ENCODE measurements around the gene LY6G6F.

Gene LY6G6F

GRCh38 chr6:31742894-31743293 is 36.2 kb downstream of the LY6G6F start:
- no peak overlapping the region for H3K4me3 ChIP-seq (ENCODE audit: low read length)
- no peak for TF ChIP-seq EZH2phosphoT487 (IDR thresholded peaks at IDR 0.05; ENCODE audit: low read length)
- TF ChIP-seq CTCF (IDR thresholded peaks at IDR 0.05; ENCODE audit: low read length), result no peak
- TF ChIP-seq EZH2 (optimal IDR thresholded peaks at IDR 0.05; ENCODE audit: low read depth, low read length), result no peak
- no peak for DNase-seq
- no peaks in the 10 kb centered on the region for H3K27me3 ChIP-seq (replicated peaks; ENCODE audit: insufficient read depth, low read length)
- no peak overlapping the region for H3K27ac ChIP-seq (ENCODE audit: low read length)
- no peaks in the 10 kb centered on the region for H4K20me1 ChIP-seq (ENCODE audit: insufficient read depth, low read length)
- H3K9me2 ChIP-seq (replicated peaks; ENCODE audit: insufficient read depth, low read length), result no peaks in the 10 kb centered on the region
- H3F3A ChIP-seq (ENCODE audit: insufficient read depth, low read length), result peaks cover 13% of the 10 kb centered on the region
- no peak overlapping the region for H2AFZ ChIP-seq (ENCODE audit: low read length)
- H3K36me3 ChIP-seq (replicated peaks; ENCODE audit: insufficient read depth, low read length), result no peaks in the 10 kb centered on the region
- H3K4me2 ChIP-seq (ENCODE audit: low read depth, low read length), result no peak overlapping the region
- H3K9me3 ChIP-seq (replicated peaks; ENCODE audit: insufficient read depth, low read length), result no peaks in the 10 kb centered on the region
- H3K4me1 ChIP-seq (ENCODE audit: low read length), result peaks cover 12% of the 10 kb centered on the region
- no peak overlapping the region for H3K9ac ChIP-seq (ENCODE audit: low read length)
- 0 out of 2 replicates have a peak, but pooled peaks cover 5% of the 10 kb centered on the region for H3K79me2 ChIP-seq (ENCODE audit: low read length)

GRCh38 chr6:31744422-31744821 is 37.8 kb downstream of the LY6G6F start:
- H3K27ac ChIP-seq (ENCODE audit: low read length), result no peak overlapping the region
- H3K79me2 ChIP-seq (ENCODE audit: low read length), result 0 out of 2 replicates have a peak, but pooled peaks cover 5% of the 10 kb centered on the region
- DNase-seq, result no peak
- no peak overlapping the region for H3K4me2 ChIP-seq (ENCODE audit: low read depth, low read length)
- H3K27me3 ChIP-seq (replicated peaks; ENCODE audit: insufficient read depth, low read length), result no peaks in the 10 kb centered on the region
- no peak overlapping the region for H3K9ac ChIP-seq (ENCODE audit: low read length)
- H3K36me3 ChIP-seq (replicated peaks; ENCODE audit: insufficient read depth, low read length), result no peaks in the 10 kb centered on the region
- H3K9me3 ChIP-seq (replicated peaks; ENCODE audit: insufficient read depth, low read length), result no peaks in the 10 kb centered on the region
- no peak overlapping the region for H2AFZ ChIP-seq (ENCODE audit: low read length)
- TF ChIP-seq EZH2 (optimal IDR thresholded peaks at IDR 0.05; ENCODE audit: low read depth, low read length), result no peak
- no peak for TF ChIP-seq CTCF (IDR thresholded peaks at IDR 0.05; ENCODE audit: low read length)
- TF ChIP-seq EZH2phosphoT487 (IDR thresholded peaks at IDR 0.05; ENCODE audit: low read length), result no peak
- H3K4me1 ChIP-seq (ENCODE audit: low read length), result no peaks in the 10 kb centered on the region
- H4K20me1 ChIP-seq (ENCODE audit: insufficient read depth, low read length), result no peaks in the 10 kb centered on the region
- H3F3A ChIP-seq (ENCODE audit: insufficient read depth, low read length), result no peaks in the 10 kb centered on the region
- H3K9me2 ChIP-seq (replicated peaks; ENCODE audit: insufficient read depth, low read length), result no peaks in the 10 kb centered on the region
- H3K4me3 ChIP-seq (ENCODE audit: low read length), result no peak overlapping the region

GRCh38 chr6:31749301-31750036 is 42.8 kb downstream of the LY6G6F start:
- H3K27ac ChIP-seq (ENCODE audit: low read length), result no peak overlapping the region
- no peak overlapping the region for H3K9ac ChIP-seq (ENCODE audit: low read length)
- no peaks in the 10 kb centered on the region for H3F3A ChIP-seq (ENCODE audit: insufficient read depth, low read length)
- no peaks in the 10 kb centered on the region for H3K27me3 ChIP-seq (replicated peaks; ENCODE audit: insufficient read depth, low read length)
- no peak overlapping the region for H3K4me3 ChIP-seq (ENCODE audit: low read length)
- no peak for DNase-seq
- no peak overlapping the region for H3K4me2 ChIP-seq (ENCODE audit: low read depth, low read length)
- H3K79me2 ChIP-seq (ENCODE audit: low read length), result no peaks in the 10 kb centered on the region
- H3K9me3 ChIP-seq (replicated peaks; ENCODE audit: insufficient read depth, low read length), result no peaks in the 10 kb centered on the region
- H2AFZ ChIP-seq (ENCODE audit: low read length), result no peak overlapping the region
- H3K9me2 ChIP-seq (replicated peaks; ENCODE audit: insufficient read depth, low read length), result no peaks in the 10 kb centered on the region
- no peaks in the 10 kb centered on the region for H3K4me1 ChIP-seq (ENCODE audit: low read length)
- no peaks in the 10 kb centered on the region for H4K20me1 ChIP-seq (ENCODE audit: insufficient read depth, low read length)
- TF ChIP-seq CTCF (IDR thresholded peaks at IDR 0.05; ENCODE audit: low read length) (no peak), EZH2phosphoT487 (IDR thresholded peaks at IDR 0.05; ENCODE audit: low read length) (no peak), EZH2 (optimal IDR thresholded peaks at IDR 0.05; ENCODE audit: low read depth, low read length) (no peak)
- H3K36me3 ChIP-seq (replicated peaks; ENCODE audit: insufficient read depth, low read length), result no peaks in the 10 kb centered on the region

Measured in MM.1S (cell line).